Spleen (tissue), 7 donors: ENCODE results near the gene MKRN1.

Source experiments
- POLR2A ChIP-seq, 3 donors: fragments of 450-650 bp; IDR thresholded peaks; one replicate each; pipeline ENCODE4 v1.5.1; 2017; ENCODE audit warnings: antibody characterized with exemption in 3 of 3, mild to moderate bottlenecking in 1 of 3
- TF ChIP-seq, protein P1 (sequence below), 11 experiments: fragments of 200-600 bp in 7 of 11; fragments of 450-650 bp in 4 of 11; sonication (generic) in 4 of 11; IDR thresholded peaks in 8 of 11; conservative IDR thresholded peaks in 3 of 11; 1 replicate in 7 of 11; 2 replicates in 4 of 11; pipeline versions ENCODE4 v1.4.0 to v1.8.0; 2016 to 2021; ENCODE audit warnings: antibody characterized with exemption in 11 of 11, inconsistent platforms in 4 of 11, mild to moderate bottlenecking in 1 of 11
- donor health status: DM: no; HTN: no; CAD: no; lungs with moderate emphysema.
- donor health status: DM: no; HTN: no; CAD: no.
- donor health status: DM: no; HTN: no; CAD: no.

DNA sequence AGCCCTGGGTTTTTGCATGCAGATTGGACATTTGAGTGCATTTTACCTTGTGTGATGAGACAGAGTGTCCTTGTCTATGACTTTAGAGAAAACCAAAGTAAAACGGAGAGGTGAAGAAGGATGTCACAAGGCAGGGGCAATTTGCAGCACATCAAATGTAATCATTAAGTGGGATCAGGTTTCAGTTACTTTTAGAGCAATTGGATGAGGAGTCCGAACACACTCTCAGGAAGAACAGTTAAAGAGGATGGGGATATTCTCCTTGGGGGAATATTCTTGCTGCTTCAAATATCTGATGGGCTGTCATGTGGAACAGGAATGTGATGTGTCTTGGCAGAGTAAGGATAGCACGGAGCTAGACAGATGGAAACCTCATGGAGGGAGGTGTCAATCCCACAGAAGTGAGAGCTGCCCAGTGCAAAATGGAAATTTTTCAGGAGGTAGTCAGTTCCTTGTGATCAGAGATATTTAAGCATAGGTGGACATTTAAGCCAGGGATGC lies 74.7 kb downstream of the MKRN1 start:
- TF ChIP-seq, protein P1, sequence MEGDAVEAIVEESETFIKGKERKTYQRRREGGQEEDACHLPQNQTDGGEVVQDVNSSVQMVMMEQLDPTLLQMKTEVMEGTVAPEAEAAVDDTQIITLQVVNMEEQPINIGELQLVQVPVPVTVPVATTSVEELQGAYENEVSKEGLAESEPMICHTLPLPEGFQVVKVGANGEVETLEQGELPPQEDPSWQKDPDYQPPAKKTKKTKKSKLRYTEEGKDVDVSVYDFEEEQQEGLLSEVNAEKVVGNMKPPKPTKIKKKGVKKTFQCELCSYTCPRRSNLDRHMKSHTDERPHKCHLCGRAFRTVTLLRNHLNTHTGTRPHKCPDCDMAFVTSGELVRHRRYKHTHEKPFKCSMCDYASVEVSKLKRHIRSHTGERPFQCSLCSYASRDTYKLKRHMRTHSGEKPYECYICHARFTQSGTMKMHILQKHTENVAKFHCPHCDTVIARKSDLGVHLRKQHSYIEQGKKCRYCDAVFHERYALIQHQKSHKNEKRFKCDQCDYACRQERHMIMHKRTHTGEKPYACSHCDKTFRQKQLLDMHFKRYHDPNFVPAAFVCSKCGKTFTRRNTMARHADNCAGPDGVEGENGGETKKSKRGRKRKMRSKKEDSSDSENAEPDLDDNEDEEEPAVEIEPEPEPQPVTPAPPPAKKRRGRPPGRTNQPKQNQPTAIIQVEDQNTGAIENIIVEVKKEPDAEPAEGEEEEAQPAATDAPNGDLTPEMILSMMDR (IDR thresholded peaks at IDR 0.05 in 8 of 11, conservative IDR thresholded peaks at IDR 0.05 in 3 of 11): no peak
- no peak for TF ChIP-seq POLR2A (IDR thresholded peaks at IDR 0.05)
